Uterus (tissue), 2 donors: ENCODE results near the gene POLRMT.

Experiments used
- CTCF ChIP-seq, 4 experiments: fragments of 200-600 bp in 2 of 4; fragments of 450-650 bp in 2 of 4; sonication (generic) in 2 of 4; IDR thresholded peaks; one replicate each; pipeline ENCODE4 v1.5.1; 2016 to 2019; ENCODE audit warnings: antibody characterized with exemption in 4 of 4, mild to moderate bottlenecking in 2 of 4, moderate library complexity in 1 of 4
- POLR2A ChIP-seq, 2 donors: fragments of 450-650 bp; IDR thresholded peaks; one replicate each; pipeline ENCODE4 v1.6.1; 2016; ENCODE audit warnings: antibody characterized with exemption in 2 of 2, mild to moderate bottlenecking in 1 of 2, moderate library complexity in 1 of 2

- TF ChIP-seq CTCF (IDR thresholded peaks at IDR 0.05): no peak
- TF ChIP-seq POLR2A (IDR thresholded peaks at IDR 0.05): no peak
Observed at GRCh38 chr19:653425-653824, 20.1 kb upstream of the POLRMT start.
